ENCODE measurements around the gene SSBP4.

GRCh38 chr19:18464646-18465045 is 45.4 kb downstream of the SSBP4 start:
- no peak for TF ChIP-seq EZH2 (IDR thresholded peaks at IDR 0.05)
- TF ChIP-seq POLR2AphosphoS5 (IDR thresholded peaks at IDR 0.05; ENCODE audit: borderline replicate concordance, low read depth, low read length): no peak
- no peak for TF ChIP-seq FOXP2 (optimal IDR thresholded peaks at IDR 0.05; ENCODE audit: control extremely low read depth, extremely low read length, insufficient read depth)

Data from SK-N-MC (cell line).